Nephron progenitor cell (in vitro differentiated cells): ENCODE data around the gene MCF2L.

Source experiments
- DNase-seq: peaks from one replicate; pipeline ENCODE4 v3.0.0; 2021
- H3K27ac Mint-ChIP-seq: 2 replicates; pipeline ENCODE4 v1.8.0; 2021; ENCODE audit warnings: mild to moderate bottlenecking, moderate library complexity, mixed read lengths
- H3K27me3 Mint-ChIP-seq: 2 replicates; pipeline ENCODE4 v1.8.0; 2021; ENCODE audit warnings: mild to moderate bottlenecking, low read depth, mixed read lengths; ENCODE audit not compliant: poor library complexity
- H3K36me3 Mint-ChIP-seq: 2 replicates; pipeline ENCODE4 v1.8.0; 2021; ENCODE audit warnings: low read depth, mixed read lengths
- H3K4me1 Mint-ChIP-seq: 2 replicates; pipeline ENCODE4 v1.8.0; 2021; ENCODE audit warnings: mixed read lengths
- H3K4me3 Mint-ChIP-seq: 2 replicates; pipeline ENCODE4 v1.8.0; 2021; ENCODE audit warnings: mild to moderate bottlenecking, moderate library complexity, mixed read lengths
- H3K9me3 Mint-ChIP-seq: 2 replicates; pipeline ENCODE4 v1.8.0; 2021; ENCODE audit warnings: mild to moderate bottlenecking, moderate library complexity, mixed read lengths
- TF ChIP-seq, protein P1 (sequence below): fragments of 200-600 bp; sonication (generic); IDR thresholded peaks from 2 replicates; pipeline ENCODE4 v1.5.0; 2021; ENCODE audit warnings: antibody characterized with exemption

The MCF2L gene

DNA sequence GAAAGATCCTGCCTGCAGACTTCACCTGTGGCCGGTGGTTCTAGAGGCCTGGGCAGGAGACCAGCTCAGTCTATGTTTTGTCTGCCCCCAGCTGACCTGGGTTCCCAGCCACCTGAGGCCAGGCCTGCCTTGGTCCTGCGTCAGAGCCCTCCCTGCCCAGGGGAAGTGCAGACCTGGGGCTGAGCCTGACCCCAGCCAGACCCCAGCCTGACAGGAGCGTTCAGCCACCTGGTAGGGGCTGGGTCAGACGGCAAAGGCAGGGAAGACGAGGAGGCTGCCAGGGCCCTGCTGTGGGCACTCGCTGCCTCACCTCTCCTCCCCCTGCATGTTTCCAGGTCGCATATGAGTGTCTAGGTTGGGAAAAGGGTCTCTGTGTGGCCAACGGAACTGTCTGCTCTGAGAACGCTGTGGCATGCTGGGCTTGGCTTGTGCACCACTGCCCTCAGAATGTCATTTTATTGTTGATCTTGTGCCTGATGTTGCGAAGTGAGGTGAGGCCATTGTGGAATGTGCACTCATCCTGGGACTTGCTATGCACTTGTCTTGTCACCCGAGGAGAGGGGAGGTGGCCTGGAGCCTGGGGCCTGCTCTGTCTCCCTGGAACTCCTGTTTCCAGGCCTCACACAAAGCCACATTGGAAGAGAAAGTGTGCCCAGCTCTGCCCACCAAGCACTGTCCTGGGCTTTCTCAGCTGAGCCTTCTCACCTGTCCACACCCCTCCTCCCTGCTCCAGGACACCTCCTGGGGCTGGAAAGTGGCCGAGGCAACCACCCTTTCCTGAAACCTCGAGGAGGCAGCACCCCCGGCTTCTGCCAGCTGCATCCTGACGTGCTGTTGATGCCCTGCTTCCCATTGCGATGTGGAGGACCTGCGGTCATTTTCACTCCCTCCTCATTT lies 15.2 kb upstream of the MCF2L start:
- Mint-ChIP-seq H3K27me3 (peaks cover 18% of the 10 kb centered on the region), H3K4me1 (peaks cover 59% of the 10 kb centered on the region), H3K27ac (peak overlapping the region; percentile 30), H3K4me3 (no peak overlapping the region), H3K9me3 (no peaks in the 10 kb centered on the region), H3K36me3 (no peaks in the 10 kb centered on the region)
- TF ChIP-seq, protein P1, sequence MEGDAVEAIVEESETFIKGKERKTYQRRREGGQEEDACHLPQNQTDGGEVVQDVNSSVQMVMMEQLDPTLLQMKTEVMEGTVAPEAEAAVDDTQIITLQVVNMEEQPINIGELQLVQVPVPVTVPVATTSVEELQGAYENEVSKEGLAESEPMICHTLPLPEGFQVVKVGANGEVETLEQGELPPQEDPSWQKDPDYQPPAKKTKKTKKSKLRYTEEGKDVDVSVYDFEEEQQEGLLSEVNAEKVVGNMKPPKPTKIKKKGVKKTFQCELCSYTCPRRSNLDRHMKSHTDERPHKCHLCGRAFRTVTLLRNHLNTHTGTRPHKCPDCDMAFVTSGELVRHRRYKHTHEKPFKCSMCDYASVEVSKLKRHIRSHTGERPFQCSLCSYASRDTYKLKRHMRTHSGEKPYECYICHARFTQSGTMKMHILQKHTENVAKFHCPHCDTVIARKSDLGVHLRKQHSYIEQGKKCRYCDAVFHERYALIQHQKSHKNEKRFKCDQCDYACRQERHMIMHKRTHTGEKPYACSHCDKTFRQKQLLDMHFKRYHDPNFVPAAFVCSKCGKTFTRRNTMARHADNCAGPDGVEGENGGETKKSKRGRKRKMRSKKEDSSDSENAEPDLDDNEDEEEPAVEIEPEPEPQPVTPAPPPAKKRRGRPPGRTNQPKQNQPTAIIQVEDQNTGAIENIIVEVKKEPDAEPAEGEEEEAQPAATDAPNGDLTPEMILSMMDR: no peak
- no peak for DNase-seq

DNA sequence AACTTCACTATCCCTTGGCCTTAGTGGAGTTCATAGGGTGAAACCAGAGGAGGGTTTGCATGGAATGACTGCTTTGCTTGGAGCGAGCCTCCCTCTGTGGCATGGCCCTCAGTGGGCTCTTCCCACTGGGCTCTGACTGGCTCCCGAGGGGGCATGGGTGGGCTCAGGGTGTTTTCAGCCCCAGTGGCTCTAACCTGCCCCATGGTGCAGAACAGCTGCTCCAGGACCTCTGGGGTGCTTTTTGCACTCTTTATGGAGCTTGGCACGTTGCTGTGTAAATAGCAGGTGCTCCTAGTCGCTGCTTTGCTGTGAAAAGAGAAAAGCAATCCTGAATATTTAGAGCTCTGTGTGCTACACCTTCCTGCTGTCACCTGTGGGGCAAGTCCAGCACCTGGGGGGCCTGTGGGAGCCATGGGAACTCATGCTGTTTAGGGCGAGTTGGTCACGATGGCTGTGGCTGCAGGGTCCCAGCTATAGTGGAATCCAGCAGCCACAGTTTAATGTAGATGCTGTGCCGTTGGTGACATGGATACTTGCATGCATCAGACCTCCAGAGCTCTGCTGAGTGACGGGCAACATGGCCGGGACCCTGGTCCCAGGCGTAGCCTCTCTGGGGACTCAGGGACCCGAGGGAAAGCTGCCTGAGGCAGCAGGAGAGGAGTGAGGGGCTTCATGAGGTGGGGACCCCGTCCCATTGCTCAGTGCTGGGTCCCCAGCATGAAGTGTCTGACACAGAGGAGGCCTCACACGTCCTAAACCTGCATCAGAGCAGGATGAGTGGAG lies 14.3 kb upstream of the MCF2L start:
- TF ChIP-seq, protein P1: no peak
- Mint-ChIP-seq H3K4me3 (no peak overlapping the region), H3K27ac (no peak overlapping the region), H3K27me3 (peaks cover 18% of the 10 kb centered on the region), H3K36me3 (no peaks in the 10 kb centered on the region), H3K9me3 (no peaks in the 10 kb centered on the region), H3K4me1 (peaks cover 66% of the 10 kb centered on the region)
- no peak for DNase-seq

DNA sequence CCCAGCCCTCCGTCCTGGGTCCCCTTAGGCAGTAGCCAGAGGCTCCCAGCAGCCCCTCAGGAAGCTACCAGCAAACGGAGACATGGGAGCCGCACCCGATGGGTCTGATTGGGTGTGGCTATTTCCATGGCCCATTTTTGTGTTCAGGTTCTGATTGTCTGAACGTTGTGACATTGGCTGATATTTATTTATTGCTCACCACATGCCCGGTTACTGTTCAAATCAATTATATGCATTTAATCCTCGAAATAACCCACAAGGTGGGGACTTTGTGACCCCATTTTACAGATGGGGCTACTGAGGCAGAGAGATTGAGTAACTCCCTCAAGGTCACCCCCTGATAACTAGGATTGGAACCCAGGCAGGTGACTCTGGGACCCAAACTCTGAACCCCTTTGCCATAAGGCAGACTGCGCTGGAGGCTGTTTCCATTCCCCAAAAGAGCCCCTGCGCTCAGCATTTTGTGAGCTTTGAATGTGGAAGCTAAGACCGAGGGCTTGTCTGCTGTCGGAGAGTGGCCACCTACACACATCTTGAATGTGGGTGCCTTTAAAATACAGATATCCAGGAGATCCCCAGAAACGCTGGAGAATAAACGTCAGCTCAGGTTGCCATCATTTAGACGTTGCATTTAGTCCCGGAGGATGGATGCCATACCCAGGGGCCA lies 13.6 kb upstream of the MCF2L start:
- Mint-ChIP-seq H3K4me3 (no peak overlapping the region), H3K27me3 (peaks cover 17% of the 10 kb centered on the region), H3K27ac (peak overlapping the region; percentile 27), H3K36me3 (no peaks in the 10 kb centered on the region), H3K9me3 (no peaks in the 10 kb centered on the region), H3K4me1 (peaks cover 66% of the 10 kb centered on the region)
- no peak for DNase-seq
- TF ChIP-seq, protein P1: no peak

DNA sequence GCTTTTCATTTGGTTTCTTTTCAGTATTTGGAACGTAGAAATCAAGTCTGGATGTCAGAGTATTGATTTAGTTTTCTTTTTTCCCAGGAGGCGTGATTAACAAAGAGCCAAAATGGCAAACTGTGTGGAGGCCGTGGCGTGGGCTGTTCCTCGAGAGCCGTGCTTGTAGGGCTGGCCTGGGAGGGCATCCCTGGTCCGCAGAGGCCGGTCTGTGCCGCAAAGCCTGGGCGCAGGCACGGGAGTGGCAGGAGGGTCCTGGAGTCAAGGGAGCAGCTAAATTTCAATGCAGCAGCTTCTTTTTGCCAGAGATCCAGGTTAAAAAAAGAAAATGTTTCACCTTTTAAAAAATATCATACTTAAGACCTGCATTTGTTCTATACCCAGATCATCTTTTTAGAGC lies 13.1 kb upstream of the MCF2L start:
- H3K4me3 Mint-ChIP-seq: no peak overlapping the region
- TF ChIP-seq, protein P1: no peak
- peaks cover 16% of the 10 kb centered on the region for H3K27me3 Mint-ChIP-seq
- H3K36me3 Mint-ChIP-seq: no peaks in the 10 kb centered on the region
- no peak for DNase-seq
- peaks cover 66% of the 10 kb centered on the region for H3K4me1 Mint-ChIP-seq
- H3K9me3 Mint-ChIP-seq: no peaks in the 10 kb centered on the region
- H3K27ac Mint-ChIP-seq: peak overlapping the region; percentile 27

DNA sequence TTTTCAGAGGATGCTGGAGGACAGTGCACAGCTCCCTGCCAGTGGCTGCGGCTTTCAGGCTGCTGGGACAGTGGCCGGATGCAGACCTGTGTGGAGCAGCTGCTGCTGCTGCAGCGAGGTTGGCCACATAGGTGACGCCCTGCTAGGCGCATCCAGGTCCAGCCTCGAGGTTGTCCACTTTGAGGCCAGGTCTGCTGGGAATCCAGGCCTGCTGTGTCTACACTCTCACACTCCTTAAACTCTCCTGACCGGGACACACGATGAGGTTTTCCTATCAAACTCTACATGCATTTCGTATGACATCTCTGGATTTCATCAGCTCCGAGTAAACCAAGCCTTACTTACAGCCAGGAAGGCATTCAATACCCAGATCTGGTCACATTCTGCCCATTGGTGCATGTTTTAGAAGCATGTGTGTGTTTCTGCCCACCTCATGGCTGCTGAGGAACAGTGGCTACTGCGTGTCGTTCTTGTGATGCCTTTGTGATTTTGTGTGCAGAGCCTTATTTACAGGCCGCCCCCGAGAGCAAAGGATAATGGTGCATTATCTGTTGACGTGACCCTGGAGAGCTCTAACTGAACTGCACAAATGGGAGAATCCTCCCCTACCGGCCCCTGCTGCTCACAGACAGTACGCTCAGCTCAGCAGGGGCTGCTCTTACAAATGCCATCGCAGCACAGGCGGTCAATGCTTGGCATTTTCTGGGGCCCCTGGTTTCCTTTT lies 12.3 kb upstream of the MCF2L start:
- H3K9me3 Mint-ChIP-seq: no peaks in the 10 kb centered on the region
- H3K4me3 Mint-ChIP-seq: no peak overlapping the region
- no peak for DNase-seq
- H3K4me1 Mint-ChIP-seq: peaks cover 63% of the 10 kb centered on the region
- no peaks in the 10 kb centered on the region for H3K36me3 Mint-ChIP-seq
- H3K27me3 Mint-ChIP-seq: peaks cover 16% of the 10 kb centered on the region
- no peak overlapping the region for H3K27ac Mint-ChIP-seq
- TF ChIP-seq, protein P1: no peak
